ENCODE results near the gene ZNF532. TPM values are rescaled to one million over a fixed set of nuclear protein-coding genes. Genes with fewer than 3 reads are reported as not detected.

Gene ZNF532
- total and polyA plus RNA-seq, 3 experiments from 2014 or later = 0.70 to 6.3 (median 6.1) TPM

GRCh38 chr18:58989184-58989759, 124.6 kb downstream of the ZNF532 start:
- H3K36me3 Mint-ChIP-seq = no peaks in the 10 kb centered on the region
- no peak for DNase-seq
- ChIA-PET CTCF (no interaction called here), POLR2A (no interaction called here)
- peaks cover 0 to 9% (median 7%) of the 10 kb centered on the region in 5 donors for H3K9me3 Mint-ChIP-seq
- H3K27ac Mint-ChIP-seq = no peak overlapping the region
- H3K4me3 Mint-ChIP-seq = no peak overlapping the region
- H3K4me3 ChIP-seq (ENCODE audit: low read length) = no peak overlapping the region
- H3K36me3 ChIP-seq (ENCODE audit: insufficient read depth, low read length) = no peaks in the 10 kb centered on the region
- H3K4me1 ChIP-seq (ENCODE audit: insufficient read depth, low read length) = no peaks in the 10 kb centered on the region
- no peaks in the 10 kb centered on the region for H3K4me1 Mint-ChIP-seq
- H3K27ac ChIP-seq (ENCODE audit: low read depth, low read length) = no peak overlapping the region
- H3K9me3 ChIP-seq (ENCODE audit: low read length) = no peaks in the 10 kb centered on the region
- H3K27me3 ChIP-seq (ENCODE audit: insufficient read depth, low read length, poor library complexity, severe bottlenecking) = no peaks in the 10 kb centered on the region
- H3K27me3 Mint-ChIP-seq = peaks cover 7 to 9% of the 10 kb centered on the region in 2 donors

- Histone ChIP-seq H3K36me3 (ENCODE audit: insufficient read depth, low read length) (no peaks in the 10 kb centered on the region), H3K4me3 (ENCODE audit: low read length) (no peak overlapping the region)
- POLR2A ChIA-PET = no interaction called here
Observed at GRCh38 chr18:58990720-58991119, 126.0 kb downstream of the ZNF532 start.

GRCh38 chr18:58991167-58991798, 126.6 kb downstream of the ZNF532 start:
- ChIA-PET CTCF (no interaction called here), POLR2A (no interaction called here)
- peaks cover 10% of the 10 kb centered on the region in 2 donors for H3K27me3 Mint-ChIP-seq
- peaks cover 0 to 9% (median 7%) of the 10 kb centered on the region in 5 donors for H3K9me3 Mint-ChIP-seq
- no peaks in the 10 kb centered on the region for H3K4me1 Mint-ChIP-seq
- H3K36me3 ChIP-seq (ENCODE audit: insufficient read depth, low read length) = no peaks in the 10 kb centered on the region
- no peaks in the 10 kb centered on the region for H3K9me3 ChIP-seq (ENCODE audit: low read length)
- no peak overlapping the region for H3K4me3 Mint-ChIP-seq
- DNase-seq = no peak
- H3K4me3 ChIP-seq (ENCODE audit: low read length) = no peak overlapping the region
- no peaks in the 10 kb centered on the region for H3K4me1 ChIP-seq (ENCODE audit: insufficient read depth, low read length)
- no peak overlapping the region for H3K27ac ChIP-seq (ENCODE audit: low read depth, low read length)
- H3K27ac Mint-ChIP-seq = peak overlapping the region in 1 of 8 donors; percentile 30
- H3K27me3 ChIP-seq (ENCODE audit: insufficient read depth, low read length, poor library complexity, severe bottlenecking) = no peaks in the 10 kb centered on the region
- H3K36me3 Mint-ChIP-seq = no peaks in the 10 kb centered on the region

More at GRCh38 chr18:58990720-58991119, 126.0 kb downstream of the ZNF532 start:
- CTCF ChIA-PET = no interaction called here
- no peak for DNase-seq
- Mint-ChIP-seq H3K27ac (no peak overlapping the region), H3K4me1 (no peaks in the 10 kb centered on the region), H3K36me3 (no peaks in the 10 kb centered on the region), H3K27me3 (peaks cover 10% of the 10 kb centered on the region in 2 donors), H3K4me3 (no peak overlapping the region), H3K9me3 (peaks cover 0 to 9% (median 7%) of the 10 kb centered on the region in 5 donors)
- Histone ChIP-seq H3K27ac (ENCODE audit: low read depth, low read length) (no peak overlapping the region), H3K27me3 (ENCODE audit: insufficient read depth, low read length, poor library complexity, severe bottlenecking) (no peaks in the 10 kb centered on the region), H3K4me1 (ENCODE audit: insufficient read depth, low read length) (no peaks in the 10 kb centered on the region), H3K9me3 (ENCODE audit: low read length) (no peaks in the 10 kb centered on the region)

- ChIA-PET CTCF (interaction anchor here (1.6 kb wide), 1 partner anchor 14 kb away, joined by 3 read pairs; no protein-coding TSS in a partner anchor), POLR2A (no interaction called here)
- no peaks in the 10 kb centered on the region for H3K36me3 ChIP-seq (ENCODE audit: insufficient read depth, low read length)
- peaks cover 4 to 6% of the 10 kb centered on the region in 2 donors for H3K27me3 Mint-ChIP-seq
- H3K4me1 ChIP-seq (ENCODE audit: insufficient read depth, low read length) = no peaks in the 10 kb centered on the region
- H3K27me3 ChIP-seq (ENCODE audit: insufficient read depth, low read length, poor library complexity, severe bottlenecking) = no peaks in the 10 kb centered on the region
- no peak overlapping the region for H3K4me3 Mint-ChIP-seq
- H3K27ac Mint-ChIP-seq = no peak overlapping the region
- DNase-seq = no peak
- no peaks in the 10 kb centered on the region for H3K36me3 Mint-ChIP-seq
- peaks cover 0 to 7% (median 3%) of the 10 kb centered on the region in 5 donors for H3K9me3 Mint-ChIP-seq
- no peak overlapping the region for H3K4me3 ChIP-seq (ENCODE audit: low read length)
- no peaks in the 10 kb centered on the region for H3K4me1 Mint-ChIP-seq
- H3K9me3 ChIP-seq (ENCODE audit: low read length) = no peaks in the 10 kb centered on the region
- no peak overlapping the region for H3K27ac ChIP-seq (ENCODE audit: low read depth, low read length)
Observed at GRCh38 chr18:58992301-58993231, 127.9 kb downstream of the ZNF532 start.

GRCh38 chr18:58993260-58993659, 128.6 kb downstream of the ZNF532 start:
- Histone ChIP-seq H3K27ac (ENCODE audit: low read depth, low read length) (no peak overlapping the region), H3K36me3 (ENCODE audit: insufficient read depth, low read length) (no peaks in the 10 kb centered on the region), H3K9me3 (ENCODE audit: low read length) (no peaks in the 10 kb centered on the region), H3K27me3 (ENCODE audit: insufficient read depth, low read length, poor library complexity, severe bottlenecking) (no peaks in the 10 kb centered on the region), H3K4me3 (ENCODE audit: low read length) (no peak overlapping the region), H3K4me1 (ENCODE audit: insufficient read depth, low read length) (no peaks in the 10 kb centered on the region)
- H3K4me1 Mint-ChIP-seq = no peaks in the 10 kb centered on the region
- CTCF ChIA-PET = interaction anchor here (1.6 kb wide), 1 partner anchor 13 kb away, joined by 3 read pairs; no protein-coding TSS in a partner anchor
- no peak overlapping the region for H3K4me3 Mint-ChIP-seq
- no peaks in the 10 kb centered on the region for H3K36me3 Mint-ChIP-seq
- POLR2A ChIA-PET = no interaction called here
- H3K27me3 Mint-ChIP-seq = peaks cover 3 to 6% of the 10 kb centered on the region in 2 donors
- peaks cover 0 to 7% (median 3%) of the 10 kb centered on the region in 5 donors for H3K9me3 Mint-ChIP-seq
- DNase-seq = no peak
- H3K27ac Mint-ChIP-seq = no peak overlapping the region

- Mint-ChIP-seq H3K27me3 (peaks cover 3 to 11% of the 10 kb centered on the region in 2 donors), H3K36me3 (no peaks in the 10 kb centered on the region), H3K27ac (no peak overlapping the region), H3K9me3 (no peaks in the 10 kb centered on the region), H3K4me3 (no peak overlapping the region), H3K4me1 (no peaks in the 10 kb centered on the region)
- Histone ChIP-seq H3K4me3 (ENCODE audit: low read length) (no peak overlapping the region), H3K4me1 (ENCODE audit: insufficient read depth, low read length) (no peaks in the 10 kb centered on the region), H3K27ac (ENCODE audit: low read depth, low read length) (no peak overlapping the region), H3K36me3 (ENCODE audit: insufficient read depth, low read length) (no peaks in the 10 kb centered on the region), H3K9me3 (ENCODE audit: low read length) (no peaks in the 10 kb centered on the region), H3K27me3 (ENCODE audit: insufficient read depth, low read length, poor library complexity, severe bottlenecking) (no peaks in the 10 kb centered on the region)
- CTCF ChIA-PET = no interaction called here
- POLR2A ChIA-PET = no interaction called here
- DNase-seq = no peak
Observed at GRCh38 chr18:58995663-58996062, 131.0 kb downstream of the ZNF532 start.

GRCh38 chr18:58996131-58996641, 131.5 kb downstream of the ZNF532 start:
- Mint-ChIP-seq H3K4me3 (no peak overlapping the region), H3K36me3 (no peaks in the 10 kb centered on the region), H3K9me3 (no peaks in the 10 kb centered on the region), H3K27ac (no peak overlapping the region), H3K27me3 (peaks cover 3 to 11% of the 10 kb centered on the region in 2 donors), H3K4me1 (no peaks in the 10 kb centered on the region)
- POLR2A ChIA-PET = no interaction called here
- Histone ChIP-seq H3K27me3 (ENCODE audit: insufficient read depth, low read length, poor library complexity, severe bottlenecking) (no peaks in the 10 kb centered on the region), H3K4me1 (ENCODE audit: insufficient read depth, low read length) (no peaks in the 10 kb centered on the region), H3K36me3 (ENCODE audit: insufficient read depth, low read length) (no peaks in the 10 kb centered on the region), H3K27ac (ENCODE audit: low read depth, low read length) (no peak overlapping the region), H3K9me3 (ENCODE audit: low read length) (no peaks in the 10 kb centered on the region), H3K4me3 (ENCODE audit: low read length) (no peak overlapping the region)
- CTCF ChIA-PET = no interaction called here
- DNase-seq = no peak

- no peaks in the 10 kb centered on the region for H3K4me1 ChIP-seq (ENCODE audit: insufficient read depth, low read length)
- Mint-ChIP-seq H3K27ac (no peak overlapping the region), H3K4me3 (no peak overlapping the region), H3K9me3 (no peaks in the 10 kb centered on the region), H3K36me3 (no peaks in the 10 kb centered on the region), H3K27me3 (peaks cover 3 to 11% of the 10 kb centered on the region in 2 donors), H3K4me1 (no peaks in the 10 kb centered on the region)
- no peak overlapping the region for H3K27ac ChIP-seq (ENCODE audit: low read depth, low read length)
- CTCF ChIA-PET = no interaction called here
- no peaks in the 10 kb centered on the region for H3K36me3 ChIP-seq (ENCODE audit: insufficient read depth, low read length)
- no peak for DNase-seq
- POLR2A ChIA-PET = no interaction called here
- H3K9me3 ChIP-seq (ENCODE audit: low read length) = no peaks in the 10 kb centered on the region
- no peaks in the 10 kb centered on the region for H3K27me3 ChIP-seq (ENCODE audit: insufficient read depth, low read length, poor library complexity, severe bottlenecking)
- H3K4me3 ChIP-seq (ENCODE audit: low read length) = no peak overlapping the region
Observed at GRCh38 chr18:58996696-58997095, 132.0 kb downstream of the ZNF532 start.
